Urothelium cell line (cell line): Measurements from ENCODE around the gene GADD45B.
"Not testable (repeated sequence)": the region's sequence is repeated elsewhere in the genome, so short reads cannot be mapped to it uniquely, and the experiment has no call there.

Source experiments
- DNase-seq: peaks from one replicate; pipeline ENCODE4 v3.0.0; 2011; ENCODE audit warnings: low spot score, mixed read lengths
- FAIRE-seq: peaks from 2 replicates; lab custom pipeline; 2011; peaks lifted over from hg19 to GRCh38; lab: Jason Lieb, UNC

Gene GADD45B

DNA sequence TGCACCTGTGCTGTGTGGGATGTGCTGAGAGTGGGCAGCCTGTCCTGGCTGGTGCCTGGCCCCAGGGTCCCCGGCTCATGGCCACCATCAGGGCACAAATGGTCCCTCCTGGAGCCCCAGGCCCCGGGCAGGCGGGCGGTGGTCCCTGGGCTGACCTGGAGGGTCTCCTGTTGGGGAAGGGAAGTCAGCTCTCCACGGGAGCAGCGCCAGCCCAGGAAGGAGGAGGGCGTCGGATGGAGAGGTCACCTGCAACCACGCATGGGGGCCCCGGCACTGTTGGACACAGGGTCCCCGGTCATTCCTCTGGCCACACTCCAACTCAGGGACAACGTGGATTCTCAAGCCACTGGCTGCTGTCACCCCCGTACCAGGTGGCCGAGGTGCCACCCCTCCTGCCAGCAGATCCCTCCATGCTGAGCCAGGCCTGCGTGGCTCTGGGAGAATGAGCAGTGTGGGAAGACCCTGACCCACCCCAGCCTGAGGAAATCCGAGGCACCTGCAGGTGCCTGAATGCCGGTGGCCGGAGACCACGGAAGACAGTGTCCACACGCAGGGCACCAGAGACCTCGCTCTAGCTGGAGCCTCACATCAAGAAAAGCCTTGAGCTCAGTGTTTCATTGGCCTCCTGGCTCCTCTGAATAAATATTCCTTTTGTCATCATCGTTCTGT lies 32.7 kb upstream of the GADD45B start:
- FAIRE-seq: no peak
- no peak for DNase-seq

DNA sequence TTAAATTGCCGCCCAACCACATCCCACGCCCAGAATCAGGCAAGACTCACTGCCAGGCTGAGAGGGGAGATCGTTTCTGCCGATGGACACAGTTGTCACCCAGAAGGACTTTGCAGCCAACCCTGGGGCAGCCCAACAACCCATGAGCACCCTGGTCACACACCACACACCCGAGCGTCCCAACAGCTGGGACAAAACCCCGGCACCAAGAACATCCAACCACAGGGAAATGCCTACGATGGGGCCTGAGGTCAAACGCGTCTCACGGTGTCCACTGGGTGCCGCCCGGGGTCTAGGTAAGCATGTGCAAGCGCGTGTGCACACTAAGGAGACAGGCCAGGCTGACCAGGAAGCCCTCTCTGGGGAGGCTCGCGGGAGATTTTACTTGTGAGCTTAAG lies 32.1 kb upstream of the GADD45B start:
- no peak for FAIRE-seq
- no peak for DNase-seq

DNA sequence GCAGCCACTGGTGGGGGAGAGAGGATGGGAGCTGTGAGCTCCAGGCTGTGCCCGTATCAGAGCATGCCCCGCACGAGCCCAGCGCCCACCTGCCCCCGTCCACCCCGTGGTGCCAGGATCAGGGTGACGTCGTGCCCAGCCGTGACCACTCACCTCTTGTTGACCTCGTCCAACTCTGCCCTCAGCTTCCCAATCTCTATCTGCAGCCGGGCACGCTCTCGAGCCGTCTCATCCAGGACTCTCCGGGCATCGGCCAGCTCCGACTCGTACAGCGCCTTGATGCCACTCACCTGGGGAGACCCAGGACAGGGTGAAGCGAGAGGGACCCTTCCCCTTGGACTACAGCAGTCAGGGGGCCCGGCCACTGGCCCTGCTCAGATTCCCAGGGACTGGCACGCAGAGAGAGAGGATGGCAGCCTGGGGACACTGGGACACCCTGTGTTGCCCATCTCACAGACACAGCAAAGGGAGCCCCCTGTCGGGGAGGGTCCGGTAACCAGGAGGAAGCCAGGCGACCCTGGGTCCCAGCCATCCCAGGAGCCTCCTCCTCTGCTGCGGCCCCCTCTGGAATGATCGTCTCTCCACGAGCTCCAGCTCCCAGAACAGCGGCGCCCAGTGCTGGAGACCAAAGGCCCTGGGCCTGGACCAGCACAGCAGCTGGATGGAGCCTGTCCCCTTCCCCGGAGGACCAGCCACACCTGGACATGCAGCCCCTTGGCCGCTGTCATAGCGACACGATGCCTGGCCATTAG lies 31.5 kb upstream of the GADD45B start:
- FAIRE-seq (no peak), DNase-seq (no peak)

DNA sequence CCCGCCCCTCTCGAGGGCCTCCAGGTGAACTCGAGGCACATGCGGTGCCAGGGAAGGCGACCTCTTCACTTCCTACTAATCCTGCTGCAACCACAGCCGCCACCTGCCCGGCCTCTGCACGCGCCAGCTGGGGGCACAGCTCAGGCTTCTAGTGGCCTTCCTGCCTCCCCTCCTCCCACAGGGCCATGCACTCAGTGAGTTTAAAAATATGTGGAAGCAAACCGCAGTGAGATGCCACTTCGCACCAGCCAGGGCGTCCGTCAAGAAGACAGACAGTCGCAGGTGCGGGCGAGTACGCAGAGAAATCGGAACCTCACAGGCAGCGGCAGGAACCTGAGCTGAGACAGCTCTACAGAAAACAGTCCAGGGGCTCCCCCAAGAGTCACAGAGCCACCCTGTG lies 29.5 kb upstream of the GADD45B start:
- no peak for FAIRE-seq
- DNase-seq: no peak

DNA sequence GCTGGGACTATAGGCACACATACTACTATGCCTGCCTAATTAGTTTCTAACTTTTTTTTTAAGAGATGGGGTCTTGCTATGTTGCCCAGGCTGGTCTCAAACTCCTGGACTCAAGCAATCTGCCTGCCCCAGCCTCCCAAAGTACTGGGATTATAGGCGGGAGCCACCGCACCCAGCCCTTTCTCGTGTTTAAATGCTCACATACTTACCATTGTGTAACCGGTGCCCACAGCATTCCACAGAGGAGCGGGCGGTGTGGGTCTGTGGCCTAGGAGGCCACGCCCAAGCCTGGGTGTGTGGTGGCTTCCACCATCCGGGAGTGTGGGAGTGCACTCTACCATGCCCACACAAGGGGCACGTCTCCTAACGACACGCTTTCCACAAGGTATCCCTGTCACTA lies 26.9 kb upstream of the GADD45B start:
- DNase-seq: no peak
- FAIRE-seq: no peak

DNA sequence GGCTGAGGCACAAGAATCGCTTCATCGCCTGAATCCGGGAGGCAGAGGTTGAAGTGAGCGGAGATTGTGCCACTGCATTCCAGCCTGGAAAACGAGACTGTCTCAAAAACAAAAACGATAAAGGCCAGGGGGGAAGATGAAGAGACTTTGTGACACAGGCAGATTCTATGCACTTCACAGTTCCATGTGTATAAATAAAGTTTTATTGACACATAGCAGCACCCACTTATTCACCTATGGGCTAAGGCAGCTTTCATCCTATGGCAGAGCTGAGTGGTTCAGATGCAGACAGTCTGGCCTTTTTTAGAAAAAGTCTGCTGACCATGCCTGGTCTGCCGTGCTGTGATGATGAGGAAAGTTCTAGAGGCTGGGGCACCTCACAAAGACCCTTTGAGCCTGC lies 24.8 kb upstream of the GADD45B start:
- FAIRE-seq (no peak), DNase-seq (no peak)

DNA sequence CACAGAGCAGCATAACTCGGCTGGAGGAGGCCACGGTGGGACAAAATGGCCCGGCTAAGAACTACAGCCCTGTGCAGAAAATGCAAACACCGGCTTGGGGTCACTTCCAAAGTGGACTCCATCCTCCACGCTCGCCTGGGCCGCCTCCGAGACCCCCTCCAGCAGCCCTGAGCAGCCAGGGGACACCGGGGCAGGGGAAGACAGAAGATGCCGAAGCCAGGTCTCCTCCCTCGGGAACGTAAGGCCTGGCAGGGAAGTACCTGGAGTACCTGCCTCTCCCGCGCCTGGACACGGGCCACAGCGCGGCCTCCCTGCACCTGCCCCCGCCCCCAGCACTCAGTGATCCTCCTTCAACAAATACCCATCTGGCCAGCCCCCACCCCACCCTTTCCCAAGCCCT lies 24.2 kb upstream of the GADD45B start:
- FAIRE-seq (no peak), DNase-seq (no peak)

DNA sequence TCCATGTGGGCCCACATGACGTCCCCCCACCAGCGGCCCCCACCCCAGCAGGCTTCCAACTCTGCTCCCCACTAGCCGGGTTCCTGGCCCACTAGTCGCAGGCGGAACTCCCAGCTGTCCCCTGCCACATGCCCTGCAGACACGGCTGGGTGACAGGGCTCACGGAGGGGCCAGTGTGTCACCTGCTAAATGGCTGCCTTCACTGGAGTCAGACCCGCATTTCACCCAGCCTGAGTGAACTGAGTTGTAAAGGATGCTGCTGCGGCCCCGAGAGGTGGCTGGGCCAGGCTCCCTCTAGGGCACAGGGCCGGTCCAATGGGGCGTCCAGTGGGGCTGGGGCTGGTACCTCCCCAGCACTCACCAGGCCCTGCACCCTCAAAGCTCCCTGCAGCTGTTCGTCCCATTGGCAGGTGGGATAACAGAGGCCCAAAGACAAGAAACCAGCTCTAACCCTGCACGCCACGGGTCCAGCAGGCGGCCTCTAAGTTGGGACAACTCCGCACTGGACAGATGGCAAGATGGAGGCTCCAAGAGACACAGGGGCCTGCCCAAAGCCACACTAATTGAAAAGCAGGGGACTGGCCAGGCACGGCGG lies 22.4 kb upstream of the GADD45B start:
- FAIRE-seq: no peak
- DNase-seq: no peak

DNA sequence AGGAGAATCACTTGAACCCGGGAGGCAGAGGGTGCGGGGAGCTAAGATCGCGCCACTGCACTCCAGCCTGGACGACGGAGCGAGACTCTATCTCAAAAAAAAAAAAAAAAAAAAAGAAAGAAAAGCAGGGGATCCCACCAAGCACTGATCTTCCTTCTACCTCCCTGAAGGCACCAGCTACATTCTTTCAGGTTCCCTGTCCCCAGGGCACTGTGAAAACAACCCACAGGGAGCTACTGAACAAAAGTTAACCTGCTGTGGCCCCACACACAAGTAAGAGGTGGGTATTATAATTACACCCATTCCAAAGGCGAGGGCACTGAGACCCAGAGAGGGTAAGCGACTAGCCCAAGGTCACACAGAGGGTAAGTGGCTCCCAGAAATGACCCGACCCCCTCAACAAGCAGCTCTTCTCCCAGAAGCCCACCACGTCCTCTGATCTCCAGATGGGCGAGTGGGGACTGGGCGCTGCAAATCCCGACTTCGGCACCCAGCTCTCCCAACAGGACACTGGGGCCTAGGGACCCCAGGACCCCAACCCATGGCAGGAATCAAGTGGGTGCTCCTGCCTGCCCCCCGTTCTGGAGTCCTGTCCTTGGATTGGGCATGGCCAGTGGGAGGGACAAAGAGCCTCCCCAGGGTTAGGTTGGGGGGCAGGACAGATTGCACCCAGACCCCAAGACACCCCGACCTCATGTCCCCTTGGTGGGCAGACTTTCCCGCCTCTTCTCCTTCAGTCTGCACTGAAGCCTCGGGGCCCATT lies 21.5 kb upstream of the GADD45B start:
- FAIRE-seq (no peak), DNase-seq (no peak)

DNA sequence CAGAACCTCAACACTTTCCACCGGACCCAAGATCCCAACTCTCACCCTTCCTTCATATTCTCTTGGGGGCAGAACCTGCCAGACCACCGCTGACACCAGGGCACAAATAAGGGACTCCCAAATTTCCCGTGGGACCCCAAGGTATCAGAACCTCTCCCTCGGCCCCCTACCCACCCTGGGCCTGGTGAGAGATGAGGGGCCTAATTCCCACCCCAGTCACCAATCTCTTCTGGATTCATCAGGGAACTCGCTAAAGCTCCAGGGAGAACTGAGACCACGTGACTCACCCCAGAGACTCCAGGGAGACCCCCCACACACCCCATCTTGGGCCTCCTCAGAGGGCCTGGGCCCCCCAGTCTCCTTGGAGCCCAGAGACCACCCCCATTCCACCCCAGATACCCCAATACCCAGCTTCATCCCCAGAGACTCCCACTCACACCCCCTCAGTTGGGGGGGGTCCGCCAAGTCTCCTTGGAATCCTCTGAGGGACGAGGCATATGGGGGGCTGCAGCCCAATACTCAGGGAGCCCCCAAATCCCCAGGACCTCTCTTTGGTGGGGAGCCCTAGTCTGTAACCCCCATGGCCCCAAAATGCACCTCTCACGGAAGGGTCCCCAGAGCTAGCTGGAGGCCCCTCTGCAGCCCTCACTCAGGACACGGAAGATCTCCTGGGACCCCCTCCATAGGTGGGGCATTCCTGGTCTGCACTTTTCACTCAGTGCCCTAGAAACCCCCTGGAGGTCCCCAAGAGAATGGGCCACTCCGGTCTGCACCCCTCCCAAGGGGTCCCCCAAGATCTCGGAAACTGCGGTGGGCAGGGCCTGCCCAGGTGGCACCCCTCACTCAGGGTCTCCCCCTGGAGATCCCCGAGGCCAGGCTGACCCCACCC lies 20.7 kb upstream of the GADD45B start:
- no peak for FAIRE-seq

DNA sequence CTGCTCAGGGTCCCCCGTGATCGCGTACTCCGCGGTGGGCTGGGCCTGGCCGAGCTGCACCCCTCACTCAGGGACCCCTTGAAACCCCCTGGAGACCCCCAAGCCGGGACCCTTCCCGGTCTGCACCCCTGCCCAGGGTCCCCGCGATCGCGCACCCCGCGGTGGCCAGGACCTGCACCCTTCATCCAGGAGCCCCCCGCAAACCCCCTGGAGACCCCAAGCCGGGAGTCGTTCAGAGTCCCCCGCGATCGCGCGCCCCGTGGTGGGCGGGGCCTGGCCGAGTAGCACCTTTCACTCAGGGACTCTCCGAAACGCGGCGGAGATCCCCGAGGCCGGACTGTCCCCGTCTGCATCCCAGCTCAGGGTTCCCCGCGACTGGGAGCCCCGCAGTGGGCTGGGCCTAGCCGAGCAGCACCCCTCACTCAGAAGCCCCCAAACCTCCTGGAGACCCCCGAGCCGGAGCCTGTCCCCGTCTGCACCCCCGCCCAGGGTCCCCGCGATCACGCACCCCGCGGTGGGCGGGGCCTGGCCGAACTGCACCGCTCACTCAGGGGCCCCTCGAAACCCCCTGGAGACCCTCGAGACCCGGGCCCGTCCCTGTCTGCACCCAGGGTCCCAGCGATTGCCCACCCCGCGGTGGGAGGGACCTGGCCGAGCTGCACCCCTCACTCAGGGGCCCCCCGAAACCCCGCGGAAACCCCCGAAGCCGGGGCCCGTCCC lies 19.9 kb upstream of the GADD45B start:
- no peak for FAIRE-seq

More for the DNA sequence above, 20.7 kb upstream of the GADD45B start:
- no peak for DNase-seq

DNA sequence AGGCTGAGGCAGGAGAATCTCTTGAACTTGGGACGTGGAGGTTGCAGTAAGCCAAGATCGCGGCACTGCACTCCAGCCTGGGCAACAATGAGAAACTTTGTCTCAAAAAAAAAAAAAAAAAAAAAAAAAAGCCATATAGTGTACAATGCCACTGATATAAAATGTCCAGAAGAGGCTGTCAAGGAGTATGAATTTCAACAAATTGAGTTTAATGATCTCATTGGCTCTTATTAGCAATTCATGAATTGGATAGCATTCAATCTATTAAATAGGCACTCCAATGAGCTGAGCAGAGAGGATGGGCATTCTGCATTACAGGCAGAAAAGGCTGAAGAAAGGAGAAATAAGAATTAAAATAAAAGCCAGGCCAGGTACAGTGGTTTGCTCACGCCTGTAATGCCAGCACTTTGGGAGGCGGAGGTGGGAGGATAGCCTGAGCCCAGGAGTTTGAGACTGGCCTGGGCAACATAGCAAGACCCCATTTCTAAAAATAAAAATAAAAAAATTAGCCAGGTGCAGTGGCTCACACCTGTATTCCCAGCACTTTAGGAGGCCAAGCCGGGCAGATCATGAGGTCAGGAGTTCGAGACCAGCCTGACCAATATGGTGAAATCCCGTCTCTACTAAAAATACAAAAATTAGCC lies 18.4 kb upstream of the GADD45B start:
- FAIRE-seq (no peak), DNase-seq (no peak)

More for the DNA sequence above, 19.9 kb upstream of the GADD45B start:
- no peak for DNase-seq

DNA sequence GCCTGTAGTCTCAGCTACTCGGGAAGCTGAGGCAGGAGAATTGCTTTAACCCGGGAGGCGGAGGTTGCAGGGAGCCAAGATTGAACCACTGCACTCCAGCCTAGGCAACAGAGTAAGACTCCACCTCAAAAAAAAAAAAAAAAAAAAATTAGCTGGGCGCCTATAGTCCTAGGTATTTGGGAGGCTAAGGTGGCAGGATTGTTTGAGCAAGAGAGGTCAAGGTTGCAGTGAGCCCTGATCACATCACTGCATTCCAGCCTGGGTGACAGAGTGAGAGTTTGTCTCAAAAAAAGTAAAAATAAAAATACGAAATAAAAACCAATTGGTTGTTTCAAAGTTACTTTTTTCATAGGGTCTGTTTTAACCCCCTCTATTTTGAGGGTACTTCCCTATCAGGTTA lies 17.9 kb upstream of the GADD45B start:
- FAIRE-seq (no peak), DNase-seq (no peak)

DNA sequence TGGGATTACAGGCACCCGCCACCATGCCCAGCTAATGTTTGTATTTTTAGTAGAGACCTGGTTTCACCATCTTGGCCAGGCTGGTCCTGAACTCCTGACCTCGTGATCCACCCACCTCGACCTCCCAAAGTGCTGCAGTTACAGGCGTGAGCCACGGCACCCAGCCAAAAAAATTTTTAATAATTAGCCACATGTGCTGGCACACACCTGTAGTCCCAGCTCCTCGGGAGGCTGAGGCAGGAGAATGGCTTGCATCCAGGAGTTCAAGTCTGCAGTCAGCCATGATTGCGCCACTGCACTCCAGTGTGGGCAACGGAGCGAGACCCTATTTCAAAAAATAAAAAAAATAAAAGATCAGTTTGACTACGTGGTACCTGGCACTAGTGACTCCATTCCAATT lies 17.2 kb upstream of the GADD45B start:
- DNase-seq, FAIRE-seq: not testable (repeated sequence)

DNA sequence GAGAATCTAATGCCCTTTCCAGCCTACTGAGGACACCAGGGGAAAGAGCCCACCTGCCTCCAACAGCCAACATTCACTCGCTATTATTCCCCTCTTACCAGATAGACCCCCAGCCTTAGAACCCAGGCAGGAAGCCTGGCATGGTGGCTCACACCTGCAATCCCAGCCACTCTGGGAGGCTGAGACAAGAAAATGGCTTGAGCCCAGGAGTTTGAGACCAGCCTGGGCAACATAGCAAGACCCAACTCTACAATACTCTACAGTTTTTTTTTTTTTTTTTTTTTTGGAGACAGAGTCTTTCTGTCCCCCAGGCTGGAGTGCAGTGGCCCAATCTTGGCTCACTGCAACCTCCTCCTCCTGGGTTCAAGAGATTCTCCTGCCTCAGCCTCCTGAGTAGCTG lies 15.7 kb upstream of the GADD45B start:
- FAIRE-seq (no peak), DNase-seq (no peak)

DNA sequence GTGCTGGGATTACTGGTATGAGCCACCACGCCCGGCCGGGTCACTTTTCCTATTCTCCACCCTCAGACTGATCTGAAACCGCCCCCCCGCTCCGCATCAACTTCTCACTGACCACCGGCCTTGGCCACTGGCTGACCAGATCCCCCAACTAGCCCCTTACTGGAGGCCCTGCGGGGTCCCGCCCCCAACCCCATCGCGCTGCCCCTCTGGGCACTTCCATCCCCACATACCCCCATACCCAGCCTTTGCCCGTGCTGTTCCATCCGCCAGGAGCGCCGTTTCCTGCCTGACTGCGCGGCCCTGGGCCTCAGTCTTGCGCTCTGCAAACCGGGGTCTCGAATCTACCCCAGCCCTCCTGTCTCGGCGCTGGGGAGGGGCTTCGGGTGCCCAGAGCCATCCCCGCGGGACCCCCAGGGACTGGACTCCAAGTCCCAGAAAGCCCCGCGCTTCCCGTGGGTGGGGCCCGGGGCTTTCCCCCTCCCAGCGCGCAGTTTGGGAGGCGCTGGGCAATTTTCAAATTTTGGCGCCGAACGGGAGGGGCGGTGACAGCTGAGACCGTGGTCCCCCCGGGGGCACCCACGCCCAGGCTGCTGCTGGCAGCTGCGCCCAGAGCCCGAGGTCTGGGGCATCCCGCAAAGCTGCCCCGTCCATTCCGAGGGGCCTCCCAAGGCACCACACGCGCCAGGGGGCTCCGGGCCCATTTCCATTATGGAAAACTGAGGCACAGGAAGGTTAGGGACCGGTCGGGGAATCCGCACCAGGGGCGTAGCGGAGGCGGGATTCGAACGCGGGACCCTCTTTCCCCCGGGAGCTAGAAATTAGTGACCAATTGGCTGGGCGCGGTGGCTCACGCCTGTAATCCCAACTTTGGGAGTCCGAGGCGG lies 13.9 kb upstream of the GADD45B start:
- FAIRE-seq (no peak), DNase-seq (no peak)

DNA sequence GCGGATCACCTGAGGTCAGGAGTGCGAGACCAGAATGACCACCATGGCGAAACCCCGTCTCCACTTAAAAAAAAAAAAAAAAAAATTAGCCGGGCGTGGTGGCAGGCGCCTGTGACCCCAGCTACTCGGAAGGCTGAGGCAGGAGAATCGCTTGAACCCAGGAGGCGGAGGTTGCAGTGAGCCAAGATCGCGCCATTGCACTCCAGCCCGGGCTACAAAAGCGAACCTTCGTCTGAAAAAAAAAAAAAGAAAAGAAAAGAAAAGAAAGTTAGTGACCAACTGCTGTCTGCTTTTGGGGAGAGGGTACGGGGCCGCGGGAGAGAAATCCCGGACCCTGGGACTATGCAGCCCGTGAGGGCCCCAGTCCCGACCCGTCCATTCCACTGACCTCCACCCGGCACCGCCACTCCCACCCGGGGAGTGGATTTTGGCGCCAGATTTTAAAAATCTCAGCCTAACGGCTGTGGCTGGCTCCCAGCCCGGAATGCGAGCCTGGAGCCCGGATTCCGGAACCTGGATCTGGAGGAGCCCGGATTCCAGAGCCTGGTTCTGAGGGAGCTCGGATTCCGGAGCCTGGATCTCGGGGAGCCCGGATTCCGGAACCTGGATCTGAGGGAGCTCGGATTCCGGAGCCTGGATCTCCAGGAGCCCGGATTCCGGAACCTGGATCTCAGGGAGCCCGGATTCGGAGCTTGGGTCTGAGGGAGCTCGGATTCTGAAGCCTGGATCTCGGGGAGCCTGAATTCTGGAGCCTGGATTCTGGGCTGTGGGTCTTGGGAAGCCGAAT lies 13.1 kb upstream of the GADD45B start:
- DNase-seq (peak; percentile 58), FAIRE-seq (no peak)

DNA sequence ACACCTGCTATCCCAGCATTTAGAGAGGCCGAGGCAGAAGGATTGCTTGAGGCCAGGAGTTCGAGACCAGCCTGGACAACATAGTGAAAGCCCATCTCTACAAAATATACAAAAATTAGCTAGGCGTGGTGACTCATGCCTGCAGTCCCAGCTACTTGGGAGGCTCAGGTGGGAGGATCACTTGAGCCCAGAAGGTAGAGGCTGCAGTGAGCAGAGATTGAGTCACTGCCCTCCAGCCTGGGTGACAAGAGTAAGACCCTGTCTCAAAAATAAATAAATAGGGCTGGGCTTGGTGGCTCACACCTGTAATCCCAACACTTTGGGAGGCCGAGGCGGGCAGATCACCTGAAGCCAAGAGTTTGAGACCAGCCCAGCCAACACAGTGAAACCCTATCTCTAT lies 12.2 kb upstream of the GADD45B start:
- not testable (repeated sequence) for FAIRE-seq, DNase-seq
